ENCODE measurements around the gene SPDYA. TPM values are rescaled to one million over a fixed set of nuclear protein-coding genes. Genes with fewer than 3 reads are reported as not detected.

The SPDYA gene
- polyA plus RNA-seq, 2 of the 4 experiments (the other 2 are of a cell fraction), result 0.14 to 0.49 TPM

DNA sequence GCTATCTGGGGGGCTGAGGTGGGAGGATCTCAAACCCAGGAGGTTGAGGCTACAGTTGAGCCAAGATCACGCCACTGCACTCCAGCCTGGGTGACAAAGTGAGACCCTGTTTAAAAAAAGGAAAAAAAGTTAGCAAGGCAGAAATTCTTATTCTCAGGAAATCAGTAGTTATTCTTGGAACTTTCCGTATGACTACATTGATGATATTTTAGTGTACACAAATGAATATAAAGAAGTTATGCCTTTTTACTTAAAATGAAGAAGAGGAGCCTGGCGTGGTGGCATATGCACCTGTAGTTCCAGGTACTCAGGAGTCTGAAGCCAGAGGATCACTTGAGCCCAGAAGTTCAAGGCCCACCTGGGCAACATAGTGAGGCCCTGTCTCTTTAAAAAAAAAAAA, 7.4 kb downstream of the SPDYA start:
- FAIRE-seq (no peak), ATAC-seq (no peak), DNase-seq (ENCODE audit: low read depth in 1 of 2, low spot score in 1 of 2) (no peak)
- no peak for TF ChIP-seq SMC3 (IDR thresholded peaks at IDR 0.05)
- TF ChIP-seq JUNB (IDR thresholded peaks at IDR 0.05), result no peak
- TF ChIP-seq JUN (IDR thresholded peaks at IDR 0.05), result no peak
- TF ChIP-seq CBX2 (IDR thresholded peaks at IDR 0.05; ENCODE audit: borderline replicate concordance, low read depth), result no peak
- TF ChIP-seq ZFP36 (IDR thresholded peaks at IDR 0.05; ENCODE audit: borderline replicate concordance, partially characterized antibody), result no peak
- TF ChIP-seq USF2 (IDR thresholded peaks at IDR 0.05), result no peak
- TF ChIP-seq NR3C1 (IDR thresholded peaks at IDR 0.05), result no peak
- no peak for TF ChIP-seq E2F6 (IDR thresholded peaks at IDR 0.05; ENCODE audit: borderline replicate concordance, low read depth)
- TF ChIP-seq EHF (CRISPR knock-in tag; IDR thresholded peaks at IDR 0.05), result no peak
- TF ChIP-seq RAD21 (conservative IDR thresholded peaks at IDR 0.05 in 1 of 2, IDR thresholded peaks at IDR 0.05 in 1 of 2), result no peak
- TF ChIP-seq ZC3H11A (IDR thresholded peaks at IDR 0.05), result no peak
- TF ChIP-seq SREBF2 (IDR thresholded peaks at IDR 0.05), result no peak
- TF ChIP-seq CHD4 (IDR thresholded peaks at IDR 0.05; ENCODE audit: borderline replicate concordance), result no peak
- Histone ChIP-seq H3K4me3 (no peak overlapping the region), H3K27ac (no peak overlapping the region), H3K9me3 (no peaks in the 10 kb centered on the region), H3K4me1 (peaks cover 16% of the 10 kb centered on the region; the same call in 2 of the 3 replicates), H3K4me2 (no peak overlapping the region)
- POLR2A ChIA-PET, result no interaction called here
- CTCF ChIA-PET, result no interaction called here
- WGBS (ENCODE audit: missing lambda C conversion rate), result 83% methylated on average over 3 of the region's 3 CpGs

DNA sequence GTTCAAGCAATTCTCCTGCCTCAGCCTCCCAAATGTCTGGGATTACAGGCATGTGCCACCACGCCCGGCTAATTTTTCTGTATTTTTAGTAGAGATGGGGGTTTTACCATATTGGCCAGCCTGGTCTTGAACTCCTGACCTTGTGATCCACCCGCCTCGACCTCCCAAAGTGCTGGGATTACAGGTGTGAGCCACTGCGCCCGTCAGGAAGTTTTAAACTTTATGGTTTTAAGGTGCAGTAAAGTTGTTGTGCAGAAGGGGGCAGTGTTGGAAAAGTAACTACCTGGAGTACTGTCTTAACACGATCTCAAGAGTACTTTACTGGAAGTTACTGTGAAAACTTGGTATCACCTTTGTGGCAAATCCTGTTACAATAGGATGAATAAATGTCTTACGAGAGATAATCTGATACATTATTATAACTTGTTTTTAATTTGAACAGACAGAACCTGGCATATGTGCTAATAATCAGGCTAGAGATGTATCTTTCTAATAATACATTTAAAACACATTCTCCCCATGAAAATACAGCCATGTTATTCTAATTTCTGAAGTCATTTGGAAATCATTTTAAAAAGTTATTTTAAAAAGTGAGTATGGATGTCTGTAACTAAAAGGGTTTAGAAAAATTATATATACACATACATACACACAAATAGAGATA, 10.8 kb downstream of the SPDYA start:
- ChIA-PET CTCF (interaction anchor here (0.6 to 2.9 kb wide), 37 partner anchors 12 to 1409 kb away, joined by 3 to 22 read pairs (median 3); partner anchors contain the start of genes SPDYA and TRMT61B), POLR2A (interaction anchor here (1.5 kb wide), 1 partner anchor 49 kb away, joined by 9 read pairs; the partner anchor contains the start of gene TRMT61B)
- peak; percentile 90 to 92 for ATAC-seq
- no peak for FAIRE-seq
- Histone ChIP-seq H3K27ac (no peak overlapping the region), H3K9me3 (no peaks in the 10 kb centered on the region), H3K4me2 (no peak overlapping the region), H3K4me1 (peaks cover 6% of the 10 kb centered on the region; the same call in 2 of the 3 replicates), H3K4me3 (no peak overlapping the region)
- no peak for TF ChIP-seq MAZ (IDR thresholded peaks at IDR 0.05; ENCODE audit: borderline replicate concordance, low read depth, low read length)
- no peak for TF ChIP-seq CBX8 (IDR thresholded peaks at IDR 0.05)
- TF ChIP-seq SMC3 (IDR thresholded peaks at IDR 0.05), result peak; percentile 64
- peak; percentile 86 for TF ChIP-seq CTCF (IDR thresholded peaks at IDR 0.05)
- no peak for TF ChIP-seq POLR2AphosphoS2 (conservative IDR thresholded peaks at IDR 0.05; ENCODE audit: low read length)
- no peak for TF ChIP-seq PBX3 (IDR thresholded peaks at IDR 0.05)
- TF ChIP-seq RARB (CRISPR knock-in tag; IDR thresholded peaks at IDR 0.05), result no peak
- no peak for TF ChIP-seq USF2 (IDR thresholded peaks at IDR 0.05)
- no peak for TF ChIP-seq KDM5A (IDR thresholded peaks at IDR 0.05)
- TF ChIP-seq MAX (IDR thresholded peaks at IDR 0.05), result 0 out of 2 replicates have a peak, but pooled peaks have one; percentile 14
- no peak for TF ChIP-seq HOXB13 (CRISPR knock-in tag; IDR thresholded peaks at IDR 0.05; ENCODE audit: low read depth)
- peak; percentile 84 to 91 for TF ChIP-seq RAD21 (conservative IDR thresholded peaks at IDR 0.05 in 1 of 2, IDR thresholded peaks at IDR 0.05 in 1 of 2)
- peak; percentile 50 to 88 for DNase-seq (ENCODE audit: low read depth in 1 of 2, low spot score in 1 of 2)
- 1% methylated on average over 8 of the region's 8 CpGs for WGBS (ENCODE audit: missing lambda C conversion rate)

All from A549 (cell line).